Glutamatergic neuron (in vitro differentiated cells): ENCODE data around the gene GFM2. TPM values are rescaled to one million over a fixed set of nuclear protein-coding genes. Genes with fewer than 3 reads are reported as not detected.
A peak's percentile ranks its signal among the peaks of the same experiment; 100 is the strongest.
"Not testable (repeated sequence)": the region's sequence is repeated elsewhere in the genome, so short reads cannot be mapped to it uniquely, and the experiment has no call there.

ENCODE experiments used
- DNase-seq: peaks from one replicate; pipeline ENCODE4 v3.0.0; 2022
- H3K27ac Mint-ChIP-seq: one replicate; pipeline ENCODE4 v1.8.0; 2020; ENCODE audit warnings: mild to moderate bottlenecking, mixed read lengths, inconsistent platforms; ENCODE audit not compliant: unreplicated experiment
- H3K27me3 Mint-ChIP-seq: one replicate; pipeline ENCODE4 v1.8.0; 2020; ENCODE audit warnings: mild to moderate bottlenecking, moderate library complexity, mixed read lengths, inconsistent platforms; ENCODE audit not compliant: unreplicated experiment
- H3K36me3 Mint-ChIP-seq: one replicate; pipeline ENCODE4 v1.8.0; 2020; ENCODE audit warnings: mild to moderate bottlenecking, mixed read lengths, inconsistent platforms; ENCODE audit not compliant: unreplicated experiment
- H3K4me1 Mint-ChIP-seq: one replicate; pipeline ENCODE4 v1.8.0; 2020; ENCODE audit warnings: mild to moderate bottlenecking, low read depth, mixed read lengths, inconsistent platforms; ENCODE audit not compliant: unreplicated experiment
- H3K4me3 Mint-ChIP-seq: one replicate; pipeline ENCODE4 v1.8.0; 2020; ENCODE audit warnings: mild to moderate bottlenecking, mixed read lengths, inconsistent platforms; ENCODE audit not compliant: unreplicated experiment
- H3K9me3 Mint-ChIP-seq: one replicate; pipeline ENCODE4 v1.8.0; 2020; ENCODE audit warnings: mild to moderate bottlenecking, moderate library complexity, mixed read lengths, inconsistent platforms; ENCODE audit not compliant: unreplicated experiment
- CTCF ChIP-seq: fragments of 200-600 bp; sonication (generic); IDR thresholded peaks from one replicate; pipeline ENCODE4 v1.5.0; 2021; ENCODE audit not compliant: partially characterized antibody, unreplicated experiment
- total RNA-seq: library from RNA; stranded (reverse); fragmentation: NEBNext Ultra II Directional; extraction: Animal tissue kit (Norgen Biotek cat#: 25700); gene quantifications from one replicate; pipeline ENCODE4 v1.2.1, GENCODE V29; 2021; ENCODE audit not compliant: unreplicated experiment

The GFM2 gene
- total RNA-seq, 1 donor from 2014 or later, result 44.8 TPM

- no peak for TF ChIP-seq CTCF
- Mint-ChIP-seq H3K36me3 (no peaks in the 10 kb centered on the region), H3K4me3 (peak overlapping the region; percentile 78), H3K27me3 (peaks cover 2% of the 10 kb centered on the region), H3K4me1 (peaks cover 2% of the 10 kb centered on the region), H3K9me3 (peaks cover 2% of the 10 kb centered on the region), H3K27ac (no peak overlapping the region)
- DNase-seq, result no peak
Measured at GRCh38 chr5:74685979-74686631, 80.8 kb downstream of the GFM2 start.

- peaks cover 2% of the 10 kb centered on the region for H3K4me1 Mint-ChIP-seq
- peak within 1 kb of the TSS; percentile 84 for H3K4me3 Mint-ChIP-seq
- no peaks in the 10 kb centered on the region for H3K36me3 Mint-ChIP-seq
- DNase-seq, result peak; percentile 85
- no peak within 1 kb of the TSS for H3K27ac Mint-ChIP-seq
- peaks cover 2% of the 10 kb centered on the region for H3K27me3 Mint-ChIP-seq
- H3K9me3 Mint-ChIP-seq, result peaks cover 2% of the 10 kb centered on the region
- no peak for TF ChIP-seq CTCF
Measured at GRCh38 chr5:74684900-74685851, 81.7 kb downstream of the GFM2 start, which contains the start of gene HEXB. Gene HEXB, plus strand, starts transcription at chr5:74685233. Its CDS starts 28 bp downstream, at chr5:74685261.

GRCh38 chr5:74679966-74680365 lies 87.0 kb downstream of the GFM2 start:
- Mint-ChIP-seq H3K27ac (no peak overlapping the region), H3K36me3 (no peaks in the 10 kb centered on the region), H3K9me3 (peaks cover 5% of the 10 kb centered on the region), H3K4me3 (no peak overlapping the region), H3K4me1 (no peaks in the 10 kb centered on the region), H3K27me3 (peaks cover 2% of the 10 kb centered on the region)
- no peak for DNase-seq
- no peak for TF ChIP-seq CTCF

- H3K27ac Mint-ChIP-seq, H3K27me3 Mint-ChIP-seq, DNase-seq, H3K4me1 Mint-ChIP-seq, H3K9me3 Mint-ChIP-seq, H3K36me3 Mint-ChIP-seq, H3K4me3 Mint-ChIP-seq: not testable (repeated sequence)
Measured at GRCh38 chr5:74679300-74679699, 87.6 kb downstream of the GFM2 start.

GRCh38 chr5:74678123-74678522 lies 88.8 kb downstream of the GFM2 start:
- not testable (repeated sequence) for DNase-seq, H3K4me3 Mint-ChIP-seq, H3K27ac Mint-ChIP-seq, H3K36me3 Mint-ChIP-seq, H3K27me3 Mint-ChIP-seq, H3K4me1 Mint-ChIP-seq, H3K9me3 Mint-ChIP-seq

GRCh38 chr5:74676466-74676865 lies 90.5 kb downstream of the GFM2 start:
- H3K4me1 Mint-ChIP-seq, H3K9me3 Mint-ChIP-seq, H3K27me3 Mint-ChIP-seq, DNase-seq, H3K4me3 Mint-ChIP-seq, H3K27ac Mint-ChIP-seq, H3K36me3 Mint-ChIP-seq: not testable (repeated sequence)
